ENCODE measurements around the gene MOB3A.

MOB3A gene

GRCh38 chr19:2108251-2109016, 12.3 kb upstream of the MOB3A start:
- TF ChIP-seq, protein P1, sequence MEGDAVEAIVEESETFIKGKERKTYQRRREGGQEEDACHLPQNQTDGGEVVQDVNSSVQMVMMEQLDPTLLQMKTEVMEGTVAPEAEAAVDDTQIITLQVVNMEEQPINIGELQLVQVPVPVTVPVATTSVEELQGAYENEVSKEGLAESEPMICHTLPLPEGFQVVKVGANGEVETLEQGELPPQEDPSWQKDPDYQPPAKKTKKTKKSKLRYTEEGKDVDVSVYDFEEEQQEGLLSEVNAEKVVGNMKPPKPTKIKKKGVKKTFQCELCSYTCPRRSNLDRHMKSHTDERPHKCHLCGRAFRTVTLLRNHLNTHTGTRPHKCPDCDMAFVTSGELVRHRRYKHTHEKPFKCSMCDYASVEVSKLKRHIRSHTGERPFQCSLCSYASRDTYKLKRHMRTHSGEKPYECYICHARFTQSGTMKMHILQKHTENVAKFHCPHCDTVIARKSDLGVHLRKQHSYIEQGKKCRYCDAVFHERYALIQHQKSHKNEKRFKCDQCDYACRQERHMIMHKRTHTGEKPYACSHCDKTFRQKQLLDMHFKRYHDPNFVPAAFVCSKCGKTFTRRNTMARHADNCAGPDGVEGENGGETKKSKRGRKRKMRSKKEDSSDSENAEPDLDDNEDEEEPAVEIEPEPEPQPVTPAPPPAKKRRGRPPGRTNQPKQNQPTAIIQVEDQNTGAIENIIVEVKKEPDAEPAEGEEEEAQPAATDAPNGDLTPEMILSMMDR (IDR thresholded peaks at IDR 0.05; ENCODE audit: insufficient read depth, low read depth, low read length, missing control alignments) = no peak
- H3K4me3 ChIP-seq (ENCODE audit: low read depth, low read length) = no peak overlapping the region
- no peak for DNase-seq (ENCODE audit: low read depth)

DNA sequence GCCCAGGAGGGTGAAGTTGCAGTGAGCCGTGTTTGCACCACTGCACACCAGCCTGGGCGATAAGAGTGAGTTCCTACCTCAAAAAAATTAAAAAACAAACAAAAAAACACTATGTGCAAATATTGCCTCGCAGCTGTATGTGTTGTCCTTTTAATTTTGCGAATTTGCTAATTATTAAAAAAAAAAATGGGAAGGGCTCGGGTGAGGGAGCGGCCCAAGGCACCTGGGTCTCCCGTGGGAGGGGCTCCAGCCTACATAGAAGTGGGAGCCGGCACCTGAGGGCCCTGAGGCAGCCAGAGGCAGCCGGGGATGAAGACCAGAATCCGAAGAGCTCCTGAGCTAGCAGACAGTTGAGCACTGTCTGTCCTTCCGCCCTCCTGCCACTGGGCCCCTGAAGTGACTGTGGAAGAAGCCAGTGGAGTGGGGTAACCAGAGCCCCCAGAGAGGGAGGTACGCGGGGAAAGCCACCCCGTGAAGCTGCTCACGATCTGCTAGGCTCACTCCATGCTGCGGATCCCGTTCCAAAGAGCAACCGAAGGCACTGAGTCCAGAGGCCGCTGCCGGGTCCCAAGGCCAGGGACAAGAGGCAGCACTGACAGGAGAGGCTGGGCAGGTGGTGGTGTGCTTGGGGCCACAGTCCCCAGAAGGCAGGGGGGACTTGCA, 7.0 kb upstream of the MOB3A start:
- no peak for DNase-seq (ENCODE audit: low read depth)
- no peak overlapping the region for H3K4me3 ChIP-seq (ENCODE audit: low read depth, low read length)
- TF ChIP-seq, protein P1 (IDR thresholded peaks at IDR 0.05; ENCODE audit: insufficient read depth, low read depth, low read length, missing control alignments) = no peak

GRCh38 chr19:2101417-2102335, 5.5 kb upstream of the MOB3A start:
- TF ChIP-seq, protein P1 (IDR thresholded peaks at IDR 0.05; ENCODE audit: insufficient read depth, low read depth, low read length, missing control alignments) = no peak

DNA sequence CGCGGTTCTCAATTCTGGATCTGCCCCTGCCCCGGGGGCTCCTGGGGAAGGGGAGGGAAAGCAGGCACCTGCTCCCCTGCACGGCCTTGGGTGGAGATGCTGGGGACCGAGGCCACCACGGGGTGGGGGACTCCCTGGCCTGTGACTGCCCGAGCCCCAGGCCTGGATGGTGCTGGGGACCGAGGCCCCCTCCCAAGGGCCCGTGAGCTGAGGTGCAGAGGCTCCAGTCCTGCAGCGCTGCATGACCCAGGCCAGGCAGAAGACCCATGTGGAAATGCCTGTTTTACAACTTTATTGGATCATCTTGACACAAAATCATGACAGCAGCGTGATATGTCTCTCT, 4.6 kb upstream of the MOB3A start:
- DNase-seq (ENCODE audit: low read depth) = no peak
- TF ChIP-seq, protein P1 (IDR thresholded peaks at IDR 0.05; ENCODE audit: insufficient read depth, low read depth, low read length, missing control alignments) = no peak
- no peak overlapping the region for H3K4me3 ChIP-seq (ENCODE audit: low read depth, low read length)

More at GRCh38 chr19:2101417-2102335, 5.5 kb upstream of the MOB3A start:
- H3K4me3 ChIP-seq (ENCODE audit: low read depth, low read length) = no peak overlapping the region
- DNase-seq (ENCODE audit: low read depth) = no peak

- TF ChIP-seq, protein P1 (IDR thresholded peaks at IDR 0.05; ENCODE audit: insufficient read depth, low read depth, low read length, missing control alignments) = no peak
- H3K4me3 ChIP-seq (ENCODE audit: low read depth, low read length) = no peak overlapping the region
- no peak for DNase-seq (ENCODE audit: low read depth)
Measured at GRCh38 chr19:2099937-2100718, 4.0 kb upstream of the MOB3A start.

DNA sequence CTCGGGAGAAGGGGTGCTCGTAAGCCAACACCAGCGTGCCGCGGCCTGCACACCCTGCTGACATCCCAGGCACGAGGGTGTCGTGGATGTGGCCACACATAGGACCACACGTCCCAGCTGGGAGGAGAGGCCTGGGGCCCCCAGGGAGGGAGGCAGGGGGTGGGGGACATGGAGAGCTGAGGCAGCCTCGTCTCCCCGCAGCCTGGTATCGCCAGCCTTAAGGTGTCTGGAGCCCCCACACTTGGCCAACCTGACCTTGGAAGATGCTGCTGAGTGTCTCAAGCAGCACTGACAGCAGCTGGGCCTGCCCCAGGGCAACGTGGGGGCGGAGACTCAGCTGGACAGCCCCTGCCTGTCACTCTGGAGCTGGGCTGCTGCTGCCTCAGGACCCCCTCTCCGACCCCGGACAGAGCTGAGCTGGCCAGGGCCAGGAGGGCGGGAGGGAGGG, 3.0 kb upstream of the MOB3A start:
- DNase-seq (ENCODE audit: low read depth) = no peak
- TF ChIP-seq, protein P1 (IDR thresholded peaks at IDR 0.05; ENCODE audit: insufficient read depth, low read depth, low read length, missing control alignments) = no peak
- no peak overlapping the region for H3K4me3 ChIP-seq (ENCODE audit: low read depth, low read length)

Data from GM12865 (cell line).